Activated T-cell treated with anti-CD3 and anti-CD28 coated beads, Interleukin-2, amount 50 U/mL, for 4 hours (primary cell): ENCODE measurements around the gene PRKCA. TPM values are rescaled to one million over a fixed set of nuclear protein-coding genes. Genes with fewer than 3 reads are reported as not detected.

Source experiments
- ATAC-seq, 2 donors: fragments of 200-7000 bp; cut with Tn5 transposase; one replicate each; pipeline ENCODE4 v1.10.0; 2021
- DNase-seq: peaks from one replicate; pipeline ENCODE4 v3.0.0-alpha.2; 2020
- H3K27me3 Mint-ChIP-seq: one replicate; pipeline ENCODE4 v1.8.0; 2021; ENCODE audit warnings: low read depth, mixed read lengths
- H3K36me3 Mint-ChIP-seq: one replicate; pipeline ENCODE4 v1.8.0; 2022; ENCODE audit warnings: mixed read lengths; ENCODE audit not compliant: insufficient read depth
- H3K4me1 Mint-ChIP-seq: one replicate; pipeline ENCODE4 v1.8.0; 2021; ENCODE audit warnings: low read depth, mixed read lengths
- H3K4me3 Mint-ChIP-seq: one replicate; pipeline ENCODE4 v1.8.0; 2021; ENCODE audit warnings: mild to moderate bottlenecking, moderate library complexity, mixed read lengths
- H3K9me3 Mint-ChIP-seq: one replicate; pipeline ENCODE4 v1.8.0; 2021; ENCODE audit warnings: mixed read lengths
- total RNA-seq, 3 donors: library from RNA; stranded (reverse); gene quantifications; one replicate each; pipeline ENCODE4 v1.2.1, GENCODE V29; 2021

Gene PRKCA
- total RNA-seq, 3 donors from 2014 or later, result 79.4 to 114 (median 95.3) TPM

DNA sequence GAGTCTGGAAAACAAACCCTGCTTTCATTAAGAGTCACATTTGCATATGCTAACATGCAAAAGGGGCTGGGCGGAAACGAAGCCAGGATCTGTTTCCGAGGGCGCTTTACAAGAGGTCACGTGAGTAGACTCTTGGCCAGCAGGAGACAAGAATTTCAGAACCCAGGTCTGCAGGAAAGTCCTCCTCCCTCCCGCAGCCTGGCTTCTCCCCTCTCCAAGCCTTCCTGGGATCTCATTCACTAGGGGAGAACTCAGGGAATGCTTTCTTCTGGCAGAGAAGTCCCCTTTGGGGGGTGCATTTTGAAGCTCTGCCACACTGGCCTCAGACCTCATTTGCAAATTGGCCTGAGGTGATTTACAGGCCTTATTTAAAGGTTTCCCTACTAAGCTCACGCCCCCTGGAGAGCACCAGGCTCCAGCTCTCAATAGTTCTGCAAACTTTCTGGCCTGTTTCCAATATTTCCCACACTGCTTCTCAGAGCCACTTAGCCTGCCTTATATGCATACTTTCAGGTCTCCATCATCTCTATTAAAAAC, 475.3 kb downstream of the PRKCA start:
- ATAC-seq (no peak), DNase-seq (no peak)
- Mint-ChIP-seq H3K4me1 (no peaks in the 10 kb centered on the region), H3K9me3 (no peaks in the 10 kb centered on the region), H3K4me3 (no peak overlapping the region), H3K27me3 (no peaks in the 10 kb centered on the region), H3K36me3 (peaks cover 30% of the 10 kb centered on the region)

DNA sequence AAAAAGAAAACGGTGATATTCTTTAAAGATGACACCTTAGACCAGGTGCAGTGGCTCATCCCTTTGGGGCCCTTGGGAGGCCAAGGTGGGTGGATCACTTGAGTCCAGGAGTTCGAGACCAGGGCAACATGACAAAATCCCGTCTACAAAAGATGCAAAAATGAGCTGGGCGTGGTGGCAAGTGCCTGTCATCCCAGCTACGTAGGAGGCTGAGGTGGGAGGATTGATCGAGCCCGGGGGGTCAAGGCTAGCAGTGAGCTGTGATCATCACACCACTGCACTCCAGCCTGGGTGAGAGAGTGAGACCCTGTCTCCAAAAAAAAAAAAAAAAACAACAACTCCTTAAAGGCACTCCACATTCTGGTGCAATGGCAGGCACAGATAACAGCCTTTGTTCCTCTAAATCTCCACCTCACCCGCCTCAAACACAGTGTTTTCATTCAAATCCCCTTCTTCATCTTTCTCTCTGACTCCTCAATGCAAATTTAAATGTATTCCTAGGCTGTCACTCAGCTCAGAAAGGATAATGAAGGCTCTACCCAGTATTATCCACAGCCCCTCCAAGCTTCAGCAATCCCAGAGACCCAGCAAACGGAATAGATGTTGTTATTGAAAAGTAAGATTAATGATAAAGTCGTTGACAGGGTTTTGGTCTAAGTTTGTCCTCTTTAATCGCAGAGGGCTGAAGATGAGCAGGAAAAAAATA, 476.3 kb downstream of the PRKCA start:
- peaks cover 30% of the 10 kb centered on the region for H3K36me3 Mint-ChIP-seq
- no peak overlapping the region for H3K4me3 Mint-ChIP-seq
- ATAC-seq, result no peak
- no peaks in the 10 kb centered on the region for H3K27me3 Mint-ChIP-seq
- H3K4me1 Mint-ChIP-seq, result no peaks in the 10 kb centered on the region
- DNase-seq, result no peak
- no peaks in the 10 kb centered on the region for H3K9me3 Mint-ChIP-seq

DNA sequence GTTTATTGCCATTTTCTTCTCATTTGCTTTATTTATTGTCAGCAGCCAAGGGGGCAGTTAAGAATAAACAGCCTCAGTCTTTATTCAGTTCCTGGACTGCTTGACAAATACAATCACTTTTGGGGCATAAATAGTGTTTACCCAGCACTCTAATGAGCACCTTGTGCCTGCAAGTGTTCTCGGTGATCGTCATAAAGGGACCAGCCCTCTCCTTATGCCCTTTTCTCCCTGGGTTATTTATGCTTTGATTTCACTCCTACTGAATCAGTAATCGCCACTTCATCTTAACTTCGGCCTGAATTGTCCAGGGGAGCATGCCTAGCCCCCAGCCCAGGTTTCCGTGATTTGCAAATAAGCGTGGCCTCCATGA, 476.8 kb downstream of the PRKCA start:
- Mint-ChIP-seq H3K4me3 (no peak overlapping the region), H3K4me1 (no peaks in the 10 kb centered on the region), H3K27me3 (no peaks in the 10 kb centered on the region), H3K9me3 (no peaks in the 10 kb centered on the region), H3K36me3 (peaks cover 28% of the 10 kb centered on the region)
- ATAC-seq (no peak), DNase-seq (no peak)

DNA sequence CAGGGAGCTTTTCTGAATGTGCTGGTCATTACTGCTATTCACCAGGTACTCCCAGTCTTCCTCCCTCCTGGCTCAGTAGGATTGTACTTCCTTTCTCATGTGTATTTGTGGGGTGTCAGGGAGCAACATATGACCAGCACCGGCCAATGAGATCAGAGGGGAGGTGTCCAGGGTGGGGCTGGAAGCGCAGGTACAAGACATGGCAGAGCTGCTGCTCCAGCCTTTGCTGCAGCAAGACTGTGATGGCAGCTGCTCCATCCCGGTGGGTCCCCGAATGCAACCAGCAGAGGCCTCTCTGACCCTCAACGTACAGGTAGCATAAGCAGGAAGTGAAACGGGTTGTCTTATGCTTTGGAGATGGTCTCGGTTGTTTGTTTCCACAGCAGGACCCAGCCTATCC, 478.7 kb downstream of the PRKCA start:
- H3K27me3 Mint-ChIP-seq, result no peaks in the 10 kb centered on the region
- no peak for ATAC-seq
- H3K9me3 Mint-ChIP-seq, result no peaks in the 10 kb centered on the region
- H3K4me1 Mint-ChIP-seq, result no peaks in the 10 kb centered on the region
- no peak for DNase-seq
- peaks cover 14% of the 10 kb centered on the region for H3K36me3 Mint-ChIP-seq
- H3K4me3 Mint-ChIP-seq, result no peak overlapping the region

DNA sequence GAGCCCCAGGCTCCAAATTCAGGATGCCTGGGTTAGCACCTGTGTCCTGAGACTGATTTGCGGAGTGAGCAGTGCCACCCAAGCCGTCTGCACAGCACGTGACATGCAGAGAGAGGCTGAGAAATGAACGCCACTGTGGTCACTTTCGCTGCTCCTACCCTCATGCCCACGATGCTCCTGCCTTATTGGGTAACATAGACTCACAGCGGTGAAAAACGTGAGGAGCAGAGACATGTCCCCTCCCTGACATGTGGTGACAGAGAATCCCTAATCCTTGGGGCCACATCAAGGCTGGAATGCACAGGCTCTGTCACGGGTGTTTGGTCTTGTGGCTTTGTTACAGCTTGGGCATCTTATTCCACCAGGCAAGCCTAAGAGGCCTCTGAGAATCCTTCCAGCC, 480.4 kb downstream of the PRKCA start:
- peaks cover 23% of the 10 kb centered on the region for H3K36me3 Mint-ChIP-seq
- no peaks in the 10 kb centered on the region for H3K9me3 Mint-ChIP-seq
- no peak overlapping the region for H3K4me3 Mint-ChIP-seq
- ATAC-seq (no peak), DNase-seq (no peak)
- no peaks in the 10 kb centered on the region for H3K4me1 Mint-ChIP-seq
- H3K27me3 Mint-ChIP-seq, result no peaks in the 10 kb centered on the region

DNA sequence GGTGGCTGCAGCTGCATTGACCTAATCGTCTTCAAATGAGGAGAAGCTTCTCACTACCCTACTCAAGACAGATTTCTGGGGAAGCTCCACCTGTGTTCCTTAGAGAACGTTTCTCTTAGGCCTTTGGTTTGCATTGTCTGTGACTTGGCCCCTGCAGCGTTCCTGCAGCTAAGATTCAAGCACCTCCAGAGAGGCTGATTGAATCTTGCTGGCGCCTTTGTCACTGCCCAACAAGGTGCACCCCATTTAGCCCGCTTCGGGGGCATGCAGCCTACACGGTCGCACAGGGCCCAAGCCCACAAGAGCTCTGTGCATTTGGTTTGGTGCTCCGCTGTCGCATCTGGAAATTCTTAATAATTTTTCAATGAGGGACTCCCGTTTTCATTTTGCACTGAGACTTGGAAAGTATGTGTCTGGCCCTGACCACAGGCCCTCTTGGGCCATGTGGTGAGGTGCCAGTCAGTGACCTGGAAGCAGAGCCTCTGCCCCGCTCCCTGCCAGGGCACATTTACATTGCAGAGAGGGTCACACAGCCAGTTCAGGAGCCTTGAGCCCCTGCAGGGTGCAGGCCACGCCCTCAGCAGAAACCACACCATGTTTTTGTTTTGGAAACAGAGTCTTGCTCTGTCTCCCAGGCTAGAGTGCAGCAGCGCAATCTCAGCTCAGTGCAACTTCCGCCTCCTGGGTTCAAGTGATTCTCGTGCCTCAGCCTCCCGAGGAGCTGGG, 481.4 kb downstream of the PRKCA start:
- no peak overlapping the region for H3K4me3 Mint-ChIP-seq
- no peaks in the 10 kb centered on the region for H3K27me3 Mint-ChIP-seq
- no peaks in the 10 kb centered on the region for H3K9me3 Mint-ChIP-seq
- DNase-seq, result no peak
- H3K4me1 Mint-ChIP-seq, result no peaks in the 10 kb centered on the region
- no peak for ATAC-seq
- peaks cover 29% of the 10 kb centered on the region for H3K36me3 Mint-ChIP-seq

DNA sequence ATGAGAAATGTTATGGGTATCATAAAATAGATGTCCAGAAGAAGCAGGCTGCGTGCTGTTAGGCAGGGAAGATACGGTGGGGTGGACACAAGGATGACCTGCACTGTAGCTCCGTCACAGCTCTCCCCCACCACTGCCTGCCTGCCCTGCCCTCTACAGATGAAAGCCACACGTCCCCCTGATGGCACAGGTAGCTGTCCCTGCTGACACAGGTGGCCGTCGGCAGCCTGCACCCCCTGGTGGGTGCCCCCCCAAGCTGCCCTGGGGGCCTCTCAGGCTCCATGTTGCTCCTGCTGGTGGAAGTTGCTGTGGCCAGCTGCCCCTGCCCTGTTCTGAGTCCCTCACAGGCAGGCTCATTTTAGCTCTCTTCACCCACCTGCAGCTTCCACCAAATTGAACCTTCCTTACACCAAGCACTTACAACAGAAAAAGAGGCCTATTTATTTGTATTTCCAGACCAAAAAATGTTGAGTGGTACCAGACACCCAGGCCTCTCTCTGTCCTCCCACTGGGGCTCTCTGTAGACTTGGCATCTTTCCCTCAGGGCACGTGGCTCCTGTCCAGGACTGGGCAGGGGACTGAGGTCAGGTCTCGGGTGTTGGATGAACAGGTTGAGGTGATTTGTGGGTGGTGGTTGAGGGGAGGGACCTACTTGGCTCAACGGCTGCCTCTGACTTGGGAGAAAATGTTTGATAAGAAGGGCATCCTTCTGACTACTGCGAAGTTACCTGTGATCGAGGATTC, 482.4 kb downstream of the PRKCA start:
- H3K4me3 Mint-ChIP-seq, result no peak overlapping the region
- ATAC-seq, result no peak
- H3K27me3 Mint-ChIP-seq, result no peaks in the 10 kb centered on the region
- H3K36me3 Mint-ChIP-seq, result peaks cover 26% of the 10 kb centered on the region
- no peak for DNase-seq
- no peaks in the 10 kb centered on the region for H3K9me3 Mint-ChIP-seq
- no peaks in the 10 kb centered on the region for H3K4me1 Mint-ChIP-seq

DNA sequence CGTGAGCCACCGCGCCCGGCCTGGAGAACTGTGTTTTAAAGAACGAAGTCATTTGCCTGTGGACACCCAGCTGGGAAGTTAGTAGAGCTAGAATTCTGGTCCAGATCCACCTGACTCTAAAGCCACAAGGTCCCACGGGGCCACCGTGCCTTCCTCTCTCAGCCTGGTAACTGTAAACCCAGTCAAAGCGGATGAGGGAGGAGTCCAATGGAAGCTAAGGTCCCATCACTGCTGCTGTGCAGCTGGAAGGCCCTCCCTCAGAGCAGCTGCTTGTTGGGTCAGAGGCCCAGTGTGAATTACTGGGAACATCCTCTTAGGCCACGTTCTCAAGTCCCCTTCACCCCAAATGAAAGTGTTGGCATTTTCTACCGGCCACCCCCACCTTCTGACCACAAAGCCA, 483.7 kb downstream of the PRKCA start:
- Mint-ChIP-seq H3K4me3 (no peak overlapping the region), H3K36me3 (peaks cover 34% of the 10 kb centered on the region), H3K27me3 (no peaks in the 10 kb centered on the region), H3K9me3 (no peaks in the 10 kb centered on the region), H3K4me1 (peaks cover 3% of the 10 kb centered on the region)
- DNase-seq, result no peak
- ATAC-seq, result no peak

DNA sequence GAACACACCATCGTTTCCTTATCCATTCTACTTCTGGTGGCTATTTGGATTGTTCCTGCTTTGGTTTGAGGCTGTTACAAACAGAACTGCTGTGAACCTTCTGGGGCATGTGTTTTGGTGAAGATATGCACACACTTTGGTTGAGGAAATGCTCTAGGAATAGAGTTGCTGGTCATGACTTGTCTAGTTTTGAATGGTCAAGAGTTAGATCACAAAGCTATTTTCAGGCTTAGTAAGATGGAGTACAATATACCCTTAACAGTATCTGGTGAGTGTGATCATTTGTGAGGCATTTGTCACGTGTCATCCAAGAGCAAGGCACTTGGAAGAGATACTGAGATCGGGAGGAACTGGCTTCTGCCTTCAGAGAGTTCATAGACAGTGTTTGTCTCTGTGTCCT, 485.5 kb downstream of the PRKCA start:
- DNase-seq (no peak), ATAC-seq (no peak)
- Mint-ChIP-seq H3K36me3 (peaks cover 43% of the 10 kb centered on the region), H3K9me3 (no peaks in the 10 kb centered on the region), H3K4me3 (no peak overlapping the region), H3K4me1 (peaks cover 6% of the 10 kb centered on the region), H3K27me3 (no peaks in the 10 kb centered on the region)

DNA sequence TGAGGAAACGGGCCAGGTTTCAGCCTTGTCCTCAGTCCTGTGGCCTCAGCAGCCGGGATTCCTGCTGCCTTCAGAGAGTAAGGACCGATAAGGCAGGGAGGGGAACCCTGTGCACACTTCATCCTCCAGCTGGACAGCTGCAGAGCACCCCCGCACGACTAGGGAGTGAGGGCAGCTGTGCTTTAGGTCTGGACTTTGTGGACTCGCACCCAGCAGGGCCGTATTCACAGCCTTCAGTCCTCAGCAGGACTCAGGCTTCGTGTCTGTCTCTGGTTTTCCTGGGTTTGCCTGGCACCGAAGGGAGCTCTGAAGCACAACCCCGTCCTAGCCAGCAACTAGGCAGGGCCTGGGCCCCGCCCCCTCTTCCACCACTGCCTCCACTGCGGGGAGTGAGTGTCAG, 486.7 kb downstream of the PRKCA start:
- DNase-seq (no peak), ATAC-seq (no peak)
- Mint-ChIP-seq H3K27me3 (no peaks in the 10 kb centered on the region), H3K9me3 (no peaks in the 10 kb centered on the region), H3K4me1 (peaks cover 6% of the 10 kb centered on the region), H3K4me3 (no peak overlapping the region), H3K36me3 (peaks cover 47% of the 10 kb centered on the region)

DNA sequence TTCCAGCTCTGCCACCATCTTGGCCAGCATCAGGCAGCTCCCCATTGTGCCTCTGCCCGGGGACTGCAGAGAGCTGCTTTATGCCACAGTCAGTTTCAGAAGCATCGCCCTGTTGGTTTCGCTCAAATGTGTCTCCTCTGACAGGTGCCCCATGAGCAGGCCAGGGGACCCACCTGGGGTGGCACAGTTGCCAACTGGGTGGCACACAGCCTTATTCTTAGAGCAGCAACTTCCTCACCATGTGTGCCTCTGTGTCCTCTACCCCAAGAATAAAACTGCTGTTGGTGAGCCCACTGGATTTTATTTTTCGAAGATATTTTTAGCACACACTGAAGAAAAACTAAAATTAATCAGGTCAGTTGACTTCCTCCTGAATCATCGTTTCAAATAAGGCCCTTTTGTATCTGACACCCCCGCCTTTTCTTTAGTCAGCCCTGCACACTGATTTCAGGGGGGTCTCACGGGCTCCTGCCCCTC, 487.6 kb downstream of the PRKCA start:
- Mint-ChIP-seq H3K27me3 (no peaks in the 10 kb centered on the region), H3K9me3 (no peaks in the 10 kb centered on the region), H3K36me3 (peaks cover 49% of the 10 kb centered on the region), H3K4me3 (no peak overlapping the region), H3K4me1 (peaks cover 6% of the 10 kb centered on the region)
- DNase-seq (no peak), ATAC-seq (no peak)

DNA sequence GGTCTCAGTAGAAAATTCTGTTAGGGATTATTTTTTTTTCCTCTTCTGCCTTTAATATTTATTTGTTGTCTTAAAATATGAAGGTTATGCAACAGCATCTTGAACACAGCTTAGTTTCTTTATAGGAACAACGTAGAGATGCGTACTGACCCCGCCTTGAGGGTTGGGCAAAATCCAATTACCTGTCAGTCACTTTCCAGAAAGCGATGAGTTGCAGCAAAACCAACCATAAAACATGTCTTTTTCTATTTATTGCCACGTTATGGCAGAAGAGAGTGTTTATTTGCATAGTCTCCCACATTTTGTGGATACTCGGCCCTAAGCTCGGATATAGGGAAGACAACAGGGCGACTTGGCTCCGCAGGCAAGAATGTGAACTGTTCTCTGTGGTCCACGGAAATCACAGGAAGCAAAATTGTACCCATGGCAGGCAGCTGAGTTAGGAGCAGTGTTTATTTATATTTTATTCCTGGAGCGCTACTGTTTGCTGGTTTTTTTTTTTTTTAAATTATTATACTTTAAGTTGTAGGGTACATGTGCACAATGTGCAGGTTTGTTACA, 488.2 kb downstream of the PRKCA start:
- ATAC-seq, result no peak
- no peaks in the 10 kb centered on the region for H3K9me3 Mint-ChIP-seq
- H3K4me3 Mint-ChIP-seq, result no peak overlapping the region
- peaks cover 51% of the 10 kb centered on the region for H3K36me3 Mint-ChIP-seq
- DNase-seq, result no peak
- H3K4me1 Mint-ChIP-seq, result peaks cover 6% of the 10 kb centered on the region
- no peaks in the 10 kb centered on the region for H3K27me3 Mint-ChIP-seq

DNA sequence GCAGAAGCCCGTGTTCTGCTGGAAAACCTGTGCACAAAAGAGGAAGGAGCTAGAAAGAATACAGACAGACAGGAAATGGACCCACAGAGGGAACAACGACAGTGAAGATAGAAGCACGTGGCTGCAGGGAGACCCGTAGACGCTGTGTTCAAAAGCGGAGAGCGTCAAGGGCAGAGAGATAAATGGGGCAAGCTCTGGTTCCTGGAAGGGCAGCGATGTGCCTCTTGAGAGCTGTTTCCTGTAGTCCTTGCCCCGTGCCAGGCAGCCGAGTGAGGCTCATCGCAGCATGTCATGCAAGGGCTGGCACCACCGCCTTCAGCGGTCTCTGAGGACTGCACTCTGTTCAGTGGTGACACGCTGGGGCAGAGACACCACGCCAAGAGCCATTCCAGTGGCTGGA, 488.9 kb downstream of the PRKCA start:
- Mint-ChIP-seq H3K4me1 (peaks cover 6% of the 10 kb centered on the region), H3K4me3 (no peak overlapping the region), H3K36me3 (peaks cover 54% of the 10 kb centered on the region), H3K27me3 (no peaks in the 10 kb centered on the region), H3K9me3 (no peaks in the 10 kb centered on the region)
- no peak for ATAC-seq
- no peak for DNase-seq

DNA sequence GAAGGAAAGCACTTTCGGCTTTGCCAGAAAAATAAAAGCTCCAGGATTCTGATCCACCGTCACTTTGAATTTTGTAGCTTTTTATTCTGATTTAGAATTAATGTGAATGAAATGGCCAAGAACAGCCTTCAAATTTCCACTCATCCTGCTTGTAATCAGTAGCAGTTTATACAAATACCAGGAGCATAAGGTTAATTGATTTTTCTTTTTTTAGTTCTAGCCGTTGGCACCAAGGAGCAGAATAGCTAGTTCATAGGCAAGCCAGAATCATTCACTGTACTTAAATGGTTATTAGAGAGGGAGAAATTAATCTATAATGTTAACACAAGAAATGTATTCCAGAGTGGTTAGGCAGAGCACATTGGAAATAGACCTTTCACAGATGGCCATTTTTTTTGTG, 491.4 kb downstream of the PRKCA start:
- H3K36me3 Mint-ChIP-seq, result peaks cover 53% of the 10 kb centered on the region
- H3K27me3 Mint-ChIP-seq, result no peaks in the 10 kb centered on the region
- H3K9me3 Mint-ChIP-seq, result no peaks in the 10 kb centered on the region
- ATAC-seq, result no peak
- no peak overlapping the region for H3K4me3 Mint-ChIP-seq
- H3K4me1 Mint-ChIP-seq, result peaks cover 6% of the 10 kb centered on the region
- no peak for DNase-seq
